CD14-positive monocyte (primary cell): ENCODE data around the gene KRTAP5-3. TPM values are rescaled to one million over a fixed set of nuclear protein-coding genes. Genes with fewer than 3 reads are reported as not detected.
"Not testable (repeated sequence)": the region's sequence is repeated elsewhere in the genome, so short reads cannot be mapped to it uniquely, and the experiment has no call there.

Experiments
- DNase-seq, 3 donors: peaks; one replicate each; pipeline ENCODE4 v3.0.0-alpha.2; 2011 to 2022
- H2AFZ ChIP-seq: 2 replicates; pipeline ENCODE4 v1.6.0; 2012; ENCODE audit warnings: mild to moderate bottlenecking, low read depth, low read length, inconsistent platforms; ENCODE audit not compliant: insufficient read depth, poor library complexity, severe bottlenecking
- H3K27ac ChIP-seq, 2 donors: 1 replicate in 1 of 2; 2 replicates in 1 of 2; pipeline ENCODE4 v1.5.1; 2012 to 2013; ENCODE audit warnings: low read length in 2 of 2, control low read depth in 1 of 2, inconsistent platforms in 1 of 2, low read depth in 1 of 2, mild to moderate bottlenecking in 1 of 2
- H3K27me3 ChIP-seq, 2 donors: one replicate each; pipeline versions ENCODE4 v1.6.0 to v1.6.1; 2011 to 2013; ENCODE audit warnings: low read length in 2 of 2; ENCODE audit not compliant: control insufficient read depth in 2 of 2, insufficient read depth in 2 of 2
- H3K36me3 ChIP-seq, 2 donors: replicated peaks in 1 of 2; 1 replicate in 1 of 2; 2 replicates in 1 of 2; pipeline versions ENCODE4 v1.5.1 to v1.6.1; 2012 to 2013; ENCODE audit warnings: low read length in 2 of 2, control low read depth in 1 of 2, inconsistent platforms in 1 of 2, mild to moderate bottlenecking in 1 of 2; ENCODE audit not compliant: insufficient read depth in 2 of 2, control insufficient read depth in 1 of 2
- H3K4me1 ChIP-seq, 2 donors: 1 replicate in 1 of 2; 2 replicates in 1 of 2; pipeline versions ENCODE4 v1.5.1 to v1.6.1; 2012 to 2013; ENCODE audit warnings: low read length in 2 of 2, control low read depth in 1 of 2, inconsistent platforms in 1 of 2, mild to moderate bottlenecking in 1 of 2, moderate library complexity in 1 of 2; ENCODE audit not compliant: insufficient read depth in 2 of 2, control insufficient read depth in 1 of 2
- H3K4me2 ChIP-seq: replicated peaks from 2 replicates; pipeline ENCODE3; 2012; ENCODE audit warnings: low read length, moderate library complexity, mild to moderate bottlenecking; ENCODE audit not compliant: poor library complexity, severe bottlenecking; ENCODE audit errors: extremely low read depth
- H3K4me3 ChIP-seq, 3 experiments: fragments of 200-600 bp in 1 of 3; sonication (generic) in 1 of 3; replicated peaks in 1 of 3; 1 replicate in 2 of 3; 2 replicates in 1 of 3; pipeline ENCODE4 v1.5.1; 2011 to 2013; ENCODE audit warnings: low read length in 3 of 3, mild to moderate bottlenecking in 3 of 3, control low read depth in 2 of 3, low read depth in 2 of 3, inconsistent platforms in 1 of 3, moderate library complexity in 1 of 3
- H3K79me2 ChIP-seq: 2 replicates; pipeline ENCODE4 v1.6.0; 2012; ENCODE audit warnings: mild to moderate bottlenecking, control low read depth, inconsistent platforms, low read length, moderate library complexity; ENCODE audit not compliant: insufficient read depth
- H3K9ac ChIP-seq: 2 replicates; pipeline ENCODE4 v1.6.0; 2017; ENCODE audit warnings: low read length, mild to moderate bottlenecking; ENCODE audit not compliant: insufficient read depth, poor library complexity, severe bottlenecking
- H3K9me3 ChIP-seq, 2 donors: replicated peaks in 1 of 2; 1 replicate in 1 of 2; 2 replicates in 1 of 2; pipeline versions ENCODE4 v1.5.1 to v1.6.1; 2012 to 2013; ENCODE audit warnings: low read length in 2 of 2, control low read depth in 1 of 2; ENCODE audit not compliant: control insufficient read depth in 1 of 2, insufficient read depth in 1 of 2
- H4K20me1 ChIP-seq: 2 replicates; pipeline ENCODE4 v1.6.0; 2012; ENCODE audit warnings: mild to moderate bottlenecking, low read length, control low read depth, moderate library complexity; ENCODE audit not compliant: insufficient read depth
- H3K27ac Mint-ChIP-seq, 7 donors: one replicate each; pipeline ENCODE4 v1.8.0; 2020; ENCODE audit warnings: mild to moderate bottlenecking in 7 of 7, mixed read lengths in 7 of 7, moderate library complexity in 6 of 7, inconsistent platforms in 2 of 7
- H3K27me3 Mint-ChIP-seq, 3 donors: one replicate each; pipeline ENCODE4 v1.8.0; 2021 to 2022; ENCODE audit warnings: low read depth in 3 of 3, mild to moderate bottlenecking in 3 of 3, mixed read lengths in 3 of 3, moderate library complexity in 3 of 3, inconsistent platforms in 1 of 3
- H3K36me3 Mint-ChIP-seq, 2 donors: one replicate each; pipeline ENCODE4 v1.8.0; 2020; ENCODE audit warnings: mixed read lengths in 2 of 2, inconsistent platforms in 1 of 2, mild to moderate bottlenecking in 1 of 2
- H3K4me1 Mint-ChIP-seq: one replicate; pipeline ENCODE4 v1.8.0; 2020; ENCODE audit warnings: mild to moderate bottlenecking, mixed read lengths
- H3K4me3 Mint-ChIP-seq, 2 donors: one replicate each; pipeline ENCODE4 v1.8.0; 2020; ENCODE audit warnings: mild to moderate bottlenecking in 2 of 2, mixed read lengths in 2 of 2, moderate library complexity in 1 of 2
- H3K9me3 Mint-ChIP-seq, 7 donors: one replicate each; pipeline ENCODE4 v1.8.0; 2020 to 2022; ENCODE audit warnings: mixed read lengths in 7 of 7, mild to moderate bottlenecking in 6 of 7, moderate library complexity in 6 of 7, inconsistent platforms in 2 of 7
- WGBS: methylation state at CpG from one replicate; pipeline ENCODE4 v1.1.5; 2013; ENCODE audit warnings: missing lambda C conversion rate; ENCODE audit not compliant: insufficient coverage; 5-methylcytosine and 5-hydroxymethylcytosine counted together
- intact Hi-C, 2 donors: fragments of 100-400 bp; cut with micrococcal nuclease; formaldehyde crosslinking; loops; one replicate each; pipeline versions ENCODE4 v1.15.0 to v1.15.1; 2023
- polyA plus RNA-seq, 3 donors: library from polyadenylated mRNA; depleted of rRNA in 1 of 3; unstranded in 2 of 3; stranded (reverse) in 1 of 3; fragments of 300-500 nt in 2 of 3; fragments of >200 nt in 1 of 3; fragmentation: Illumina TruSeq in 2 of 3; gene quantifications; 1 replicate in 2 of 3; 2 replicates in 1 of 3; pipeline ENCODE4 v1.2.3, GENCODE V29; 2012 to 2021
- TF ChIP-seq, protein P1 (sequence below): fragments of 200-600 bp; IDR thresholded peaks from one replicate; pipeline ENCODE4 v1.8.0; 2022; ENCODE audit warnings: antibody characterized with exemption, mild to moderate bottlenecking

Gene KRTAP5-3
- polyA plus RNA-seq, 3 donors: not detected

DNA sequence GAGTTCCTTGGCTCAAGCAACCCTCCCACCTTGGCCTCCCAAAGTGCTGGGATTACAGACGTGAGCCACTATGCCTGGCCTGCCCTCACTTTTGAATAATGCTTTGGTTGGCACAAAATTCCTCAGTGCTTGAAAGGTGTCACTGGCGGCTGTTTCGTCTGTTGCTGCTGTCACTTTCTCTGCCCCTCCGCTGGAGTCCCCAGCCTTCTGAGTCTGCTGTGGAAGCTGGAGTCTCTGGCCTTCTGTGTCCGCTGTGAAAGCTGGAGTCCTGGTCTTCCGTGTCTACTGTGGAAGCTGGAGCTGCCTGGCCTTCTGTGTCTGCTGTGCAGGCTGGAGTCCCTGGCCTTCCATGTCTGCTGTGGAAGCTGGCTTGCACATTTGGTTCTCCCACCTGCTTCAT is 18.3 kb downstream of the KRTAP5-3 start:
- no peak for DNase-seq
- H3K36me3 Mint-ChIP-seq: peaks cover 0 to 3% of the 10 kb centered on the region in 2 donors
- Histone ChIP-seq H3K4me3 (no peak overlapping the region), H3K9me3 (peaks cover 7 to 27% of the 10 kb centered on the region in 2 donors), H4K20me1 (no peaks in the 10 kb centered on the region), H3K79me2 (no peaks in the 10 kb centered on the region), H3K27ac (peak overlapping the region in 1 of 2 donors; percentile 75), H3K27me3 (peaks cover 5 to 37% of the 10 kb centered on the region in 2 donors), H3K4me2 (no peak overlapping the region), H3K36me3 (no peaks in the 10 kb centered on the region), H3K9ac (no peak overlapping the region), H2AFZ (no peak overlapping the region), H3K4me1 (peaks cover 18 to 30% of the 10 kb centered on the region in 2 donors)
- WGBS: 93% methylated on average over 6 of the region's 6 CpGs
- peaks cover 20% of the 10 kb centered on the region for H3K4me1 Mint-ChIP-seq
- no peak overlapping the region for H3K4me3 Mint-ChIP-seq
- H3K27me3 Mint-ChIP-seq: peaks cover 44 to 66% (median 51%) of the 10 kb centered on the region in 3 donors
- peaks cover 14 to 36% (median 19%) of the 10 kb centered on the region in 7 donors for H3K9me3 Mint-ChIP-seq
- H3K27ac Mint-ChIP-seq: peak overlapping the region in 3 of 7 donors; percentile 9 to 75 (median 37)
- TF ChIP-seq, protein P1, sequence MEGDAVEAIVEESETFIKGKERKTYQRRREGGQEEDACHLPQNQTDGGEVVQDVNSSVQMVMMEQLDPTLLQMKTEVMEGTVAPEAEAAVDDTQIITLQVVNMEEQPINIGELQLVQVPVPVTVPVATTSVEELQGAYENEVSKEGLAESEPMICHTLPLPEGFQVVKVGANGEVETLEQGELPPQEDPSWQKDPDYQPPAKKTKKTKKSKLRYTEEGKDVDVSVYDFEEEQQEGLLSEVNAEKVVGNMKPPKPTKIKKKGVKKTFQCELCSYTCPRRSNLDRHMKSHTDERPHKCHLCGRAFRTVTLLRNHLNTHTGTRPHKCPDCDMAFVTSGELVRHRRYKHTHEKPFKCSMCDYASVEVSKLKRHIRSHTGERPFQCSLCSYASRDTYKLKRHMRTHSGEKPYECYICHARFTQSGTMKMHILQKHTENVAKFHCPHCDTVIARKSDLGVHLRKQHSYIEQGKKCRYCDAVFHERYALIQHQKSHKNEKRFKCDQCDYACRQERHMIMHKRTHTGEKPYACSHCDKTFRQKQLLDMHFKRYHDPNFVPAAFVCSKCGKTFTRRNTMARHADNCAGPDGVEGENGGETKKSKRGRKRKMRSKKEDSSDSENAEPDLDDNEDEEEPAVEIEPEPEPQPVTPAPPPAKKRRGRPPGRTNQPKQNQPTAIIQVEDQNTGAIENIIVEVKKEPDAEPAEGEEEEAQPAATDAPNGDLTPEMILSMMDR: no peak
- intact Hi-C loops: no loop called here

DNA sequence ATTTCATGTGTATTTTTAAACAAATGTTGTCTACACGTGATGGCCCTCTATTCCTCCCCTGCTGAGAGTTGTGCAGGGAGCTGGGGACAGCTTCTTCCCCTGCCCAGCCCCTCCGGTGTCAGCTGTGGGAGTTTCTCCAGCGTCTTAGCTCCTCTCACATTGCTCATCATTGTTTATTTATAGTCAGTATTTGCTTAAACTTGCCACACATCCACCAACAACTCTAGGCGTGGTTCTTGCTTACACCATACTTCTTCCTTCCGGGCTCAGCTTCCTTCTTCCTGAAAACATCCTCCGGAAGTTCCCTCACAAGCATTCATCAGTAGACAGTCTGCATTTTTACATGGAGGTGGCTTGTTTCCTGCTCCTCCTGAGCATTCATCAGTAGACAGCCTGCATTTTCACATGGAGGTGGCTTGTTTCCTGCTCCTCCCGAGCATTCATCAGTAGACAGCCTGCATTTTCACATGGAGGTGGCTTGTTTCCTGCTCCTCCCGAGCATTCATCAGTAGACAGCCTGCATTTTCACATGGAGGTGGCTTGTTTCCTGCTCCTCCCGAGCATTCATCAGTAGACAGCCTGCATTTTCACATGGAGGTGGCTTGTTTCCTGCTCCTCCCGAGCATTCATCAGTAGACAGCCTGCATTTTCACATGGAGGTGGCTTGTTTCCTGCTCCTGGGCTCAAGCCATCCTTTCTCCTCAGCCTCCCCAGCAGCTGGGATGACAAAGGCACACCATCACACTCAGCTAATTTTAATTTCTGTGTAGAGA is 18.9 kb downstream of the KRTAP5-3 start:
- H3K9ac ChIP-seq, H3K36me3 Mint-ChIP-seq, H3K36me3 ChIP-seq, H2AFZ ChIP-seq, intact Hi-C loops, H4K20me1 ChIP-seq, H3K79me2 ChIP-seq: not testable (repeated sequence)
- H3K27me3 Mint-ChIP-seq: peaks cover 44 to 67% (median 52%) of the 10 kb centered on the region in 3 donors
- peak overlapping the region; percentile 82 to 96 (median 95) for H3K27ac Mint-ChIP-seq
- H3K9me3 Mint-ChIP-seq: peaks cover 14 to 36% (median 19%) of the 10 kb centered on the region in 7 donors
- H3K4me3 Mint-ChIP-seq: peak overlapping the region; percentile 20 to 82
- peaks cover 20% of the 10 kb centered on the region for H3K4me1 Mint-ChIP-seq
- peaks cover 18 to 30% of the 10 kb centered on the region in 2 donors for H3K4me1 ChIP-seq
- H3K27me3 ChIP-seq: peaks cover 5 to 42% of the 10 kb centered on the region in 2 donors
- peak; percentile 75 to 85 (median 79) for DNase-seq
- WGBS: 0% methylated on average over 1 of the region's 10 CpGs
- H3K4me3 ChIP-seq: peak overlapping the region in 1 of 3 experiments; percentile 61
- peaks cover 7 to 27% of the 10 kb centered on the region in 2 donors for H3K9me3 ChIP-seq
- H3K4me2 ChIP-seq: peak overlapping the region; percentile 65
- H3K27ac ChIP-seq: peak overlapping the region; percentile 26 to 75
